Measurements from ENCODE around the gene CRYGB. TPM values are rescaled to one million over a fixed set of nuclear protein-coding genes. Genes with fewer than 3 reads are reported as not detected.

The CRYGB gene
- total RNA-seq, 1 experiment from 2014 or later: not detected

DNA sequence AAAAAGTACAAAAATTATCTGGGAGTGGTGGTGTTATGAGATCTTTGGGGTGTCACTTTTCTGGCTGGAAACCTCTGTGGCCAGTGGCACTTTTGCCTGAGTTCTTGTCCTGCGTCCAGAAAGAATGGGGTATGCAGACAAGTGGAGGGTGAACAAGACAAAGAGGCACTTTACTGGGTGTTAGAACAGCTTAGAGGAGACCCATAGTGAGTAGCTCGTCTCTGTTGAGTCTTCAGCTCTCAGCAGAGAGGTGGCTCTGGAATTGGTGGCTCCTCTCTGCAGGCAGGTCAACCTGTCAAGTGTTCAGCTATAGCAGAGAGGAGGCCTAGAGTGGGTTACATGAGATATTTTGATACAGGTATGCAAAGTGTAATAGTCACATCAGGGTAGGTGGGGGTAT lies 47.7 kb downstream of the CRYGB start (continued):
- TF ChIP-seq EZH2phosphoT487 (IDR thresholded peaks at IDR 0.05; ENCODE audit: borderline replicate concordance): no peak
- no peak for TF ChIP-seq EGR1 (IDR thresholded peaks at IDR 0.05; ENCODE audit: low read depth)
- TF ChIP-seq EZH2 (IDR thresholded peaks at IDR 0.05): no peak
- TF ChIP-seq ELF1 (IDR thresholded peaks at IDR 0.05; ENCODE audit: borderline replicate concordance, low read depth): no peak
- no peak for TF ChIP-seq RAD21 (IDR thresholded peaks at IDR 0.05; ENCODE audit: low read depth)
- TF ChIP-seq YY1 (IDR thresholded peaks at IDR 0.05; ENCODE audit: extremely low read depth, insufficient replicate concordance, low read depth, low read length): no peak
- TF ChIP-seq SIN3A (IDR thresholded peaks at IDR 0.05; ENCODE audit: low read depth): no peak
- no peak for TF ChIP-seq SP1 (IDR thresholded peaks at IDR 0.05; ENCODE audit: low read depth)
- no peak for TF ChIP-seq CEBPB (IDR thresholded peaks at IDR 0.05; ENCODE audit: low read depth)
- no peak for TF ChIP-seq CBX3 (IDR thresholded peaks at IDR 0.05; ENCODE audit: low read depth)
- no peak for TF ChIP-seq ZNF274 (IDR thresholded peaks at IDR 0.05; ENCODE audit: low read depth, low read length)
- TF ChIP-seq, protein P1, sequence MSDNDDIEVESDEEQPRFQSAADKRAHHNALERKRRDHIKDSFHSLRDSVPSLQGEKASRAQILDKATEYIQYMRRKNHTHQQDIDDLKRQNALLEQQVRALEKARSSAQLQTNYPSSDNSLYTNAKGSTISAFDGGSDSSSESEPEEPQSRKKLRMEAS (IDR thresholded peaks at IDR 0.05): no peak

DNA sequence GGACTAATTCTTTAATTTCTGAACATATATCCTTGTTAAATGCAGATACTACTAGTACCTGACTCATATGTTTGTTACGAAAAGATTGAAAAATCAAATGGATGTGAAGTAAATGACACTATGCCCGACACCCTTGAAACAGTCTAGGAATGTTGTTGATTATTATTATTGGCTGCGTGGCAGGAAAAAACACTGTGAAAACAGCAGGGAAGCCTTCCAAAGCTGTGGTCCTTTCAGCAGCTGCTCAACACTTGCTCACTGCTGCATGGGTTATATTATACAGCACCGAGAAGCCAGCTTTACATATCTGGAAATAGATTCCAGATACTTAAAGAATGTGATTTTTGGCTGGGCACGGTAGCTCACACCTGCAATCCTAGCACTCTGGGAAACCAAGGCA lies 48.2 kb downstream of the CRYGB start:
- no peaks in the 10 kb centered on the region for H4K20me1 ChIP-seq (ENCODE audit: insufficient read depth)
- H3K4me2 ChIP-seq (ENCODE audit: low read length): no peak overlapping the region
- ChIA-PET RAD21 (ENCODE audit: low non-redundant PET in 1 of 2, low total read pairs in 2 of 2, uncharacterized antibody in 2 of 2, unreplicated experiment in 2 of 2) (no interaction called here), CTCF (no interaction called here), POLR2A (no interaction called here)
- no peaks in the 10 kb centered on the region for H3K79me2 ChIP-seq (ENCODE audit: insufficient read depth, low read length)
- no peaks in the 10 kb centered on the region for H3K36me3 ChIP-seq (ENCODE audit: control insufficient read depth in 1 of 2, insufficient read depth in 2 of 2, low read length in 2 of 2)
- TF ChIP-seq, protein P2, sequence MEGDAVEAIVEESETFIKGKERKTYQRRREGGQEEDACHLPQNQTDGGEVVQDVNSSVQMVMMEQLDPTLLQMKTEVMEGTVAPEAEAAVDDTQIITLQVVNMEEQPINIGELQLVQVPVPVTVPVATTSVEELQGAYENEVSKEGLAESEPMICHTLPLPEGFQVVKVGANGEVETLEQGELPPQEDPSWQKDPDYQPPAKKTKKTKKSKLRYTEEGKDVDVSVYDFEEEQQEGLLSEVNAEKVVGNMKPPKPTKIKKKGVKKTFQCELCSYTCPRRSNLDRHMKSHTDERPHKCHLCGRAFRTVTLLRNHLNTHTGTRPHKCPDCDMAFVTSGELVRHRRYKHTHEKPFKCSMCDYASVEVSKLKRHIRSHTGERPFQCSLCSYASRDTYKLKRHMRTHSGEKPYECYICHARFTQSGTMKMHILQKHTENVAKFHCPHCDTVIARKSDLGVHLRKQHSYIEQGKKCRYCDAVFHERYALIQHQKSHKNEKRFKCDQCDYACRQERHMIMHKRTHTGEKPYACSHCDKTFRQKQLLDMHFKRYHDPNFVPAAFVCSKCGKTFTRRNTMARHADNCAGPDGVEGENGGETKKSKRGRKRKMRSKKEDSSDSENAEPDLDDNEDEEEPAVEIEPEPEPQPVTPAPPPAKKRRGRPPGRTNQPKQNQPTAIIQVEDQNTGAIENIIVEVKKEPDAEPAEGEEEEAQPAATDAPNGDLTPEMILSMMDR (IDR thresholded peaks at IDR 0.05 in 2 of 3, conservative IDR thresholded peaks at IDR 0.05 in 1 of 3; ENCODE audit: borderline replicate concordance in 1 of 3, insufficient read depth in 1 of 3, low read depth in 2 of 3, low read length in 2 of 3): no peak
- no peak for TF ChIP-seq RAD21 (IDR thresholded peaks at IDR 0.05; ENCODE audit: low read depth)
- TF ChIP-seq ELF1 (IDR thresholded peaks at IDR 0.05; ENCODE audit: borderline replicate concordance, low read depth): no peak
- BruUV-seq (replicated peaks): no TSS peak
- no peaks in the 10 kb centered on the region for H3K9me3 ChIP-seq (ENCODE audit: control insufficient read depth in 1 of 2, insufficient read depth in 1 of 2, low read depth in 1 of 2, low read length in 2 of 2)
- H3K9ac ChIP-seq (ENCODE audit: low read length): no peak overlapping the region
- no peak for DNase-seq (ENCODE audit: low read depth, low spot score)
- no peak overlapping the region for H2AFZ ChIP-seq (ENCODE audit: low read depth, low read length, poor library complexity, severe bottlenecking)
- ATAC-seq: no peak
- H3K27me3 ChIP-seq (ENCODE audit: insufficient read depth, low read length): no peaks in the 10 kb centered on the region
- peaks cover 0 to 5% of the 10 kb centered on the region in 2 experiments; a peak in 1 of 4 replicates for H3K4me1 ChIP-seq (ENCODE audit: control insufficient read depth in 1 of 2, insufficient read depth in 2 of 2, low read length in 2 of 2)
- no peaks in the 10 kb centered on the region for H3K9me2 ChIP-seq (ENCODE audit: insufficient read depth)
- no peak overlapping the region for H3K27ac ChIP-seq (ENCODE audit: low read depth, low read length)
- no peak overlapping the region for H3K4me3 ChIP-seq (replicated peaks in 1 of 2; ENCODE audit: low read depth in 1 of 2, low read length in 2 of 2)
- intact Hi-C loops (cut with micrococcal nuclease): no loop called here
